SU-DHL-6 (cell line): ENCODE measurements around the gene TMED9.

Source experiments
- H2AFZ ChIP-seq: fragments of 200-600 bp; sonication (generic); 2 replicates; pipeline ENCODE4 v1.6.1; 2014; ENCODE audit warnings: low read depth, mild to moderate bottlenecking, moderate library complexity, mixed read lengths, antibody characterized with exemption, low read length; ENCODE audit not compliant: severe bottlenecking
- H3F3A ChIP-seq: fragments of 200-600 bp; shearing (Covaris generic); 2 replicates; pipeline ENCODE4 v1.6.0; 2016; ENCODE audit warnings: antibody characterized with exemption, mild to moderate bottlenecking; ENCODE audit not compliant: insufficient read depth
- H3K27ac ChIP-seq: fragments of 200-600 bp; sonication (generic); 2 replicates; pipeline ENCODE4 v1.5.1; 2016; ENCODE audit warnings: low read depth, mild to moderate bottlenecking, low read length, moderate library complexity, mixed read lengths
- H3K27me3 ChIP-seq: fragments of 200-600 bp; sonication (generic), shearing (Covaris generic); 2 replicates; pipeline ENCODE4 v1.6.0; 2014; ENCODE audit warnings: mild to moderate bottlenecking, low read length
- H3K36me3 ChIP-seq: fragments of 200-600 bp; sonication (generic); 2 replicates; pipeline ENCODE4 v1.6.1; 2014; ENCODE audit warnings: mild to moderate bottlenecking, low read length, mixed read lengths
- H3K4me2 ChIP-seq: fragments of 300-600, 200-600 bp; shearing (Covaris generic), sonication (generic); 2 replicates; pipeline ENCODE4 v1.6.0; 2014; ENCODE audit warnings: low read length, low read depth, mild to moderate bottlenecking; ENCODE audit not compliant: poor library complexity, severe bottlenecking
- H3K4me3 ChIP-seq: fragments of 200-600 bp; sonication (generic); 2 replicates; pipeline ENCODE4 v1.5.1; 2014; ENCODE audit warnings: antibody characterized with exemption, low read length, mild to moderate bottlenecking, mixed read lengths; ENCODE audit not compliant: insufficient read depth, poor library complexity, severe bottlenecking
- H3K79me2 ChIP-seq: fragments of 200-600 bp; sonication (generic); 2 replicates; pipeline ENCODE4 v1.6.1; 2014; ENCODE audit warnings: mild to moderate bottlenecking, low read length, moderate library complexity; ENCODE audit not compliant: insufficient read depth
- H3K9ac ChIP-seq: fragments of 200-600 bp; sonication (generic); 2 replicates; pipeline ENCODE4 v1.7.0; 2014; ENCODE audit warnings: mild to moderate bottlenecking, low read length
- H3K9me2 ChIP-seq: fragments of 200-600 bp; sonication (generic); replicated peaks from 2 replicates; pipeline ENCODE4 v1.6.1; 2014; ENCODE audit warnings: low read length; ENCODE audit not compliant: insufficient read depth
- H3K9me3 ChIP-seq: fragments of 200-600 bp; sonication (generic); 2 replicates; pipeline ENCODE4 v1.6.1; 2014; ENCODE audit warnings: low read length, mixed read lengths; ENCODE audit not compliant: insufficient read depth
- H4K20me1 ChIP-seq: fragments of 200-600 bp; sonication (generic); 2 replicates; pipeline ENCODE4 v1.6.1; 2014; ENCODE audit warnings: low read depth, mild to moderate bottlenecking, antibody characterized with exemption, low read length, moderate library complexity, mixed read lengths
- CTCF ChIP-seq: fragments of 200-600 bp; sonication (generic); IDR thresholded peaks from one replicate; pipeline ENCODE4 v1.5.1; 2017; ENCODE audit warnings: antibody characterized with exemption, mild to moderate bottlenecking, low read length, moderate library complexity; ENCODE audit not compliant: insufficient read depth, poor library complexity, severe bottlenecking
- EZH2phosphoT487 ChIP-seq: fragments of 200-600 bp; sonication (generic), shearing (Covaris generic); conservative IDR thresholded peaks from 2 replicates; pipeline ENCODE4 v1.6.1; 2018; ENCODE audit warnings: mild to moderate bottlenecking, antibody characterized with exemption, low read length, moderate library complexity, mixed read lengths

TMED9 gene

GRCh38 chr5:177607452-177608192 is 15.6 kb downstream of the TMED9 start:
- Histone ChIP-seq H3K9ac (no peak overlapping the region), H3K79me2 (no peaks in the 10 kb centered on the region), H3K9me2 (no peaks in the 10 kb centered on the region), H3K9me3 (no peaks in the 10 kb centered on the region), H3K4me3 (no peak overlapping the region), H3K36me3 (no peaks in the 10 kb centered on the region), H2AFZ (no peak overlapping the region), H3K27me3 (no peaks in the 10 kb centered on the region), H4K20me1 (no peaks in the 10 kb centered on the region), H3F3A (no peaks in the 10 kb centered on the region), H3K27ac (no peak overlapping the region), H3K4me2 (no peak overlapping the region)
- TF ChIP-seq EZH2phosphoT487 = no peak
- peak; percentile 55 for TF ChIP-seq CTCF

GRCh38 chr5:177608243-177609075 is 16.5 kb downstream of the TMED9 start:
- Histone ChIP-seq H3K9me3 (no peaks in the 10 kb centered on the region), H3K9me2 (no peaks in the 10 kb centered on the region), H3K36me3 (no peaks in the 10 kb centered on the region), H2AFZ (no peak overlapping the region), H3K27me3 (no peaks in the 10 kb centered on the region), H4K20me1 (no peaks in the 10 kb centered on the region), H3F3A (no peaks in the 10 kb centered on the region), H3K79me2 (no peaks in the 10 kb centered on the region), H3K4me3 (no peak overlapping the region), H3K27ac (no peak overlapping the region), H3K4me2 (no peak overlapping the region), H3K9ac (no peak overlapping the region)
- no peak for TF ChIP-seq CTCF
- no peak for TF ChIP-seq EZH2phosphoT487

GRCh38 chr5:177609076-177610059 is 17.4 kb downstream of the TMED9 start:
- no peaks in the 10 kb centered on the region for H3K27me3 ChIP-seq
- TF ChIP-seq CTCF (no peak), EZH2phosphoT487 (no peak)
- no peak overlapping the region for H3K4me3 ChIP-seq
- no peaks in the 10 kb centered on the region for H3K36me3 ChIP-seq
- no peak overlapping the region for H2AFZ ChIP-seq
- no peak overlapping the region for H3K4me2 ChIP-seq
- no peak overlapping the region for H3K9ac ChIP-seq
- H3F3A ChIP-seq = no peaks in the 10 kb centered on the region
- H3K9me2 ChIP-seq = no peaks in the 10 kb centered on the region
- H3K79me2 ChIP-seq = no peaks in the 10 kb centered on the region
- H3K27ac ChIP-seq = no peak overlapping the region
- no peaks in the 10 kb centered on the region for H4K20me1 ChIP-seq
- H3K9me3 ChIP-seq = no peaks in the 10 kb centered on the region
